ENCODE measurements around the gene HAS3.

The HAS3 gene

DNA sequence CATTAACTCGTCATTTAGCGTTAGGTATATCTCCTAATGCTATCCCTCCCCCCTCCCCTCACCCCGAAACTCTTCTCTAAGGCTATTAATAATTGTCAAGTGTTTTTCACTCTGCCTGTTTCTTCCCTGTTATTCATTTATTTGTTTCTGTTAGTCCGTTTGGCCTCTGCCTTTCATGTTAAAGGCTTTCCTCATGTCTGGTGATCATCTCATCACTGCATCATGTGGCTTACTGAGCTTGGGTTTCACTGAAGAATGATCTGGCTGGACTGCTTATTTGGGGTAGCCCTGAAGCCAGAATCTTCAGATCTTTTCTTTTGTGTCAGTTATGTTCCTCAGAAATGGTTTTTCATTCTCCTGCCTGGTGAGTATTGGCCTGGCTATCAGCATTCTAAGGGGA lies 36.5 kb downstream of the HAS3 start:
- in situ Hi-C loops (cut with MboI; ENCODE audit: low sequenced_read_pairs): no loop called here

GRCh38 chr16:69143116-69143515 lies 37.7 kb downstream of the HAS3 start:
- in situ Hi-C loops (cut with MboI; ENCODE audit: low sequenced_read_pairs): no loop called here

DNA sequence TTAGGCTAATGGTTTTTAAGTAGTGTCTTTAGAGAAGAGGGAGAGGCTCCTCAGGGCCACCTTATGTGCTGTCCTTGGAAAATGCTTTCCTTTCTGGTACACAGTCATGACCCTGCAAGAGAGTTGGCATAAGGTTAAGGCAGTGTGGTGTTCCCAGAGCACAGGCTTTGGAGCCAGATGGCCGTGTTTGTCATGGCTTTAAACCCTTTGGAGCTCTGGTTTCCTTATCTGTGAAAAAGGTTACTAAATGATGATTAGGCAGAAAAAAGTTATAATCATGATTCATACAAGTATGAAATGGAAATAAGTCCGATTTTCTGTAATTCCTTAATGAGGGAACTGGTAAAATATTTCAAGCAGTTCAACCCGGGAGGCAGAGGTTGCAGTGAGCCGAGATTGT lies 40.2 kb downstream of the HAS3 start:
- in situ Hi-C loops (cut with MboI; ENCODE audit: low sequenced_read_pairs): no loop called here

DNA sequence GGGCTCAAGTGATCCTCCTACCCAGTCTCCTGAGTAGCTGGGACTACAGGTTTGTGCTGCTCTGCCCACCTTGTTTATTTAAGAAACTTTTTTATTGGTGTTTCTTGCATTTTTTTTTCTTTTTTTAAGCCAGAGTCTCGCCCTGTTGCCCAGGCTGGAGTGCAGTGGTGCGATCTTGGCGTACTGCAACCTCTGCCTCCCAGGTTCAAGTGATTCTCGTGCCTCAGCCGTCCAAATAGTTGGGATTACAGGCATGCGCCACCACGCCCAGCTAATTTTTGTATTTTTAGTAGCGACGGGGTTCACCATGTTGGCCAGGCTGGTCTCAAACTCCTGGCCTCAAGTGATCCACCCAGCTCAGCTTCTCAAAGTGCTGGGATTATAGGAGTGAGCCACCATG lies 44.2 kb downstream of the HAS3 start:
- in situ Hi-C loops (cut with MboI; ENCODE audit: low sequenced_read_pairs): loop anchor here (25.0 kb wide), 1 partner anchor 138 kb away; no protein-coding TSS in a partner anchor

GRCh38 chr16:69150146-69150865 lies 44.9 kb downstream of the HAS3 start:
- in situ Hi-C loops (cut with MboI; ENCODE audit: low sequenced_read_pairs): loop anchor here (25.0 kb wide), 1 partner anchor 137 kb away; no protein-coding TSS in a partner anchor

DNA sequence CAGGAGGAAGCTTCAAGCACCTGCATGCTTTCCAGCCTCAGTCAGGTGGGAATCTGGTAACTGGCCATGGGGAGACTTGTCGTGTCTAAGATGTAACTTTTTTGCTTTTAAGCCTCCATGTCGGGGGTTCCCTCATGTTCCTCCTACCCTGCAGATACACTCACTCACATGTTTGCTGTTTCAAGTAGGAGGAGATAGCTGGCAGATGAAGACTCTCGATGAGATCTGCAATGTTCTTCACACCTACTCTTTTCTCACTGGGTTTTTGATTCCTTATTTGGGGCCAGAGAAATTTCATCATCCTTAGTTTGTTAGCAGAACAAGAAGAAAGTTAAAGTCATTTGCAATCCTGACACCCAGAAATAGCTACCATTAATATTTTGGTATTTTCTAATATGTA lies 51.7 kb downstream of the HAS3 start:
- in situ Hi-C loops (cut with MboI; ENCODE audit: low sequenced_read_pairs): loop anchor here (25.0 kb wide), 1 partner anchor 130 kb away; no protein-coding TSS in a partner anchor

DNA sequence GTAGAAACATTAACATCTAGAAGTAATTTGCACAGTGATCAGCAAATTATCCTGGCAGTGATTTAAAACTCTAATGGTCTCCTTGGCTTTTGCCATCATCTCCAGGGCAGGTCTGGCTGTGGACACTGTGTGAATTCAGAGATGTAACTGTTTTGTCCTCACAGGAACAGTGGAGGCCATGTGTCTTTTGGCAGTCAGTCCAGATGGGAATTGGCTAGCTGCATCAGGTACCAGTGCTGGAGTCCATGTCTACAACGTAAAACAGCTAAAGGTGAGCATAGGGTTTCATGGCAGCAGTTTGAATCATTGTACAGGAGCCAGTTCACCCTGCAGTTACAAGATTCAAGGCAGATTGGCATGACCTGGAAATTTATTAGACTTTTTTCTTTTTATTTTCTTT lies 54.7 kb downstream of the HAS3 start:
- in situ Hi-C loops (cut with MboI; ENCODE audit: low sequenced_read_pairs): loop anchor here (25.0 kb wide), 1 partner anchor 127 kb away; no protein-coding TSS in a partner anchor

- in situ Hi-C loops (cut with MboI; ENCODE audit: low sequenced_read_pairs): loop anchor here (25.0 kb wide), 1 partner anchor 122 kb away; no protein-coding TSS in a partner anchor
These were observed 60.1 kb downstream of the HAS3 start for GRCh38 chr16:69165584-69165983.

DNA sequence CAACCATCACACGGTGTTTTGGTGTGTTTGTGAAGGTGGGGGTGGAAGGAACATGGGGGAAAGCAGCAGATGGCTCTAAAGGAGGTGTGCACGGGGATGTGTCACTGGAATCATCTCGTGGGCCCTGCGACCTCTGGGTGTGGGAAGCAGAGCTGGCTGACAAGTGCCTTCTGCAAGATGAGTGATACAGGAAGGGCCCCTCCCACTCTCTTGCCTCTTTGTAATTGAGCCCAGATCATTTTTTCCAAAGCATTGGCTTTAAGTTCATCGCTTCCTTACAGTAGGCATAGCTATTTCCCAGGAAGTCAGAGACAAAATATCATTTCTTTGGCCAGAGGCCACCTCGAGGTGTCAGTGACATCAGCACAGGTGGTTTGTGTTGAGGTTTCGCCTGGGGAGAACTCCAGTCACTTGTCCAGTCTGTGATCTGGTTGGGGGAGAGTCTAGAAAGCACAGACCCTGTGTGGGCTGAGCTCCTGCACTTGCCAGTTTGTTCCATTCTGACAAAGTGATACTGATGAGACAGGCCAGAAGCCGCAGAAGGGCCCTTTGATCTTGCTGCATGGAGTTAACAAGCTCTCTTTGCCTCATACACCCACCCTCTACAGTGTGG lies 60.9 kb downstream of the HAS3 start:
- in situ Hi-C loops (cut with MboI; ENCODE audit: low sequenced_read_pairs): loop anchor here (25.0 kb wide), 1 partner anchor 121 kb away; no protein-coding TSS in a partner anchor

GRCh38 chr16:69166946-69167930 lies 61.8 kb downstream of the HAS3 start:
- in situ Hi-C loops (cut with MboI; ENCODE audit: low sequenced_read_pairs): loop anchor here (25.0 kb wide), 1 partner anchor 120 kb away; no protein-coding TSS in a partner anchor
